Endodermal cell (in vitro differentiated cells): Measurements from ENCODE around the gene KRT27. TPM values are rescaled to one million over a fixed set of nuclear protein-coding genes. Genes with fewer than 3 reads are reported as not detected.

Experiments
- DNase-seq: peaks from one replicate; pipeline ENCODE4 v3.0.0-alpha.2; 2017
- H3K27ac ChIP-seq: 2 replicates; pipeline ENCODE4 v1.5.1; 2013; ENCODE audit warnings: mild to moderate bottlenecking, low read depth, low read length, moderate library complexity
- H3K27me3 ChIP-seq: 2 replicates; pipeline ENCODE4 v1.6.1; 2013; ENCODE audit warnings: mild to moderate bottlenecking, low read length, moderate library complexity; ENCODE audit not compliant: insufficient read depth, control insufficient read depth, poor library complexity, severe bottlenecking
- H3K36me3 ChIP-seq: 2 replicates; pipeline ENCODE4 v1.7.0; 2013; ENCODE audit warnings: mild to moderate bottlenecking, low read length, moderate library complexity; ENCODE audit not compliant: control insufficient read depth, insufficient read depth
- H3K4me1 ChIP-seq: one replicate; pipeline ENCODE4 v1.7.0; 2013; ENCODE audit warnings: low read length; ENCODE audit not compliant: control insufficient read depth, insufficient read depth
- H3K4me3 ChIP-seq: 2 replicates; pipeline ENCODE4 v1.5.1; 2013; ENCODE audit warnings: mild to moderate bottlenecking, low read length, moderate library complexity
- H3K9ac ChIP-seq: 2 replicates; pipeline ENCODE4 v1.6.1; 2013; ENCODE audit warnings: mild to moderate bottlenecking, low read length, moderate library complexity; ENCODE audit not compliant: poor library complexity, severe bottlenecking; ENCODE audit errors: extremely low read depth
- H3K9me3 ChIP-seq: 2 replicates; pipeline ENCODE4 v1.6.1; 2013; ENCODE audit warnings: mild to moderate bottlenecking, low read length, moderate library complexity; ENCODE audit not compliant: control insufficient read depth
- H3K27ac Mint-ChIP-seq: 2 replicates; pipeline ENCODE4 v1.8.0; 2020; ENCODE audit warnings: mixed read lengths
- H3K27me3 Mint-ChIP-seq: 2 replicates; pipeline ENCODE4 v1.8.0; 2021; ENCODE audit warnings: mild to moderate bottlenecking, mixed read lengths; ENCODE audit not compliant: insufficient read depth
- H3K36me3 Mint-ChIP-seq: 2 replicates; pipeline ENCODE4 v1.8.0; 2020; ENCODE audit warnings: low read depth, mixed read lengths
- H3K4me1 Mint-ChIP-seq: 2 replicates; pipeline ENCODE4 v1.8.0; 2020; ENCODE audit warnings: mixed read lengths
- H3K4me3 Mint-ChIP-seq: 2 replicates; pipeline ENCODE4 v1.8.0; 2020; ENCODE audit warnings: mild to moderate bottlenecking, moderate library complexity, mixed read lengths
- H3K9me3 Mint-ChIP-seq: 2 replicates; pipeline ENCODE4 v1.8.0; 2020; ENCODE audit warnings: mild to moderate bottlenecking, mixed read lengths
- WGBS, 2 experiments: methylation state at CpG; one replicate each; pipeline versions ENCODE4 v1.1.5 to v1.1.7; 2013; ENCODE audit warnings: missing lambda C conversion rate in 2 of 2, mixed read lengths in 1 of 2; ENCODE audit not compliant: insufficient coverage in 1 of 2, insufficient read length in 1 of 2; 5-methylcytosine and 5-hydroxymethylcytosine counted together
- total RNA-seq, 2 donors: library from RNA; stranded (reverse); fragmentation: NEBNext Ultra II Directional in 1 of 2; extraction: Animal tissue kit (Norgen Biotek cat#: 25700) in 1 of 2; gene quantifications; 2 replicates in 1 of 2; 3 replicates in 1 of 2; pipeline ENCODE4 v1.2.1, GENCODE V29; 2021
- TF ChIP-seq, protein P1 (sequence below): fragments of 200-600 bp; sonication (generic); conservative IDR thresholded peaks from 2 replicates; pipeline ENCODE4 v1.5.0; 2021; ENCODE audit warnings: antibody characterized with exemption, mild to moderate bottlenecking

KRT27 gene
- total RNA-seq, 2 donors from 2014 or later: not detected

DNA sequence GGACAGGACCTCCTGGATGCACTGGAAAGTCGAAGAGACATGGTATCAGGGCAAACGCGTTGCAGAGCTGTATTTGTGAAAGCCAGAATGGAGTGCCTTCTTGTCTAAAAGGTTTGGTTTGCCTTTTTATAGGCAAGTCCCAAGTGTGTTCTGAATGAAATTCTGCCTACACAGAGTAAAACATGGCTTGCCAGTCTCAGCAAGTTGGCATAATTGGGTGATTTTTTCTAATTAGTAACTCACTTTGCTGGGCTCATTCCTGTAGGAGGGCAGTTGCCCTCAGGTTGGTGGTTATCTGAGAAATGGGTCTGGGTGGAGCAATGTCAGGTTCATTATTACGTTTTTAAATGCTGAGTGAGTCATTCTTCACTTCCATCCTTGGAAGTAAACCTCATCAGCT lies 27.1 kb downstream of the KRT27 start, which contains the start of gene KRT25:
KRT25 (minus strand) TSS at position 101 of the 400 bp plus-strand sequence; CDS start at position 41, 60 bp downstream.
- WGBS, 2 experiments: 83 to 88% methylated on average over 3 to 4 of the region's 4 CpGs
- no peaks in the 10 kb centered on the region for H3K4me1 Mint-ChIP-seq
- Histone ChIP-seq H3K4me1 (no peaks in the 10 kb centered on the region), H3K36me3 (no peaks in the 10 kb centered on the region), H3K27ac (no peak within 1 kb of the TSS), H3K4me3 (no peak within 1 kb of the TSS), H3K27me3 (no peaks in the 10 kb centered on the region), H3K9ac (no peak within 1 kb of the TSS), H3K9me3 (peaks cover 21% of the 10 kb centered on the region)
- TF ChIP-seq, protein P1, sequence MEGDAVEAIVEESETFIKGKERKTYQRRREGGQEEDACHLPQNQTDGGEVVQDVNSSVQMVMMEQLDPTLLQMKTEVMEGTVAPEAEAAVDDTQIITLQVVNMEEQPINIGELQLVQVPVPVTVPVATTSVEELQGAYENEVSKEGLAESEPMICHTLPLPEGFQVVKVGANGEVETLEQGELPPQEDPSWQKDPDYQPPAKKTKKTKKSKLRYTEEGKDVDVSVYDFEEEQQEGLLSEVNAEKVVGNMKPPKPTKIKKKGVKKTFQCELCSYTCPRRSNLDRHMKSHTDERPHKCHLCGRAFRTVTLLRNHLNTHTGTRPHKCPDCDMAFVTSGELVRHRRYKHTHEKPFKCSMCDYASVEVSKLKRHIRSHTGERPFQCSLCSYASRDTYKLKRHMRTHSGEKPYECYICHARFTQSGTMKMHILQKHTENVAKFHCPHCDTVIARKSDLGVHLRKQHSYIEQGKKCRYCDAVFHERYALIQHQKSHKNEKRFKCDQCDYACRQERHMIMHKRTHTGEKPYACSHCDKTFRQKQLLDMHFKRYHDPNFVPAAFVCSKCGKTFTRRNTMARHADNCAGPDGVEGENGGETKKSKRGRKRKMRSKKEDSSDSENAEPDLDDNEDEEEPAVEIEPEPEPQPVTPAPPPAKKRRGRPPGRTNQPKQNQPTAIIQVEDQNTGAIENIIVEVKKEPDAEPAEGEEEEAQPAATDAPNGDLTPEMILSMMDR: no peak
- H3K27me3 Mint-ChIP-seq: peaks cover 15% of the 10 kb centered on the region
- no peaks in the 10 kb centered on the region for H3K36me3 Mint-ChIP-seq
- H3K4me3 Mint-ChIP-seq: no peak within 1 kb of the TSS
- no peak within 1 kb of the TSS for H3K27ac Mint-ChIP-seq
- DNase-seq: no peak
- H3K9me3 Mint-ChIP-seq: peaks cover 18% of the 10 kb centered on the region

DNA sequence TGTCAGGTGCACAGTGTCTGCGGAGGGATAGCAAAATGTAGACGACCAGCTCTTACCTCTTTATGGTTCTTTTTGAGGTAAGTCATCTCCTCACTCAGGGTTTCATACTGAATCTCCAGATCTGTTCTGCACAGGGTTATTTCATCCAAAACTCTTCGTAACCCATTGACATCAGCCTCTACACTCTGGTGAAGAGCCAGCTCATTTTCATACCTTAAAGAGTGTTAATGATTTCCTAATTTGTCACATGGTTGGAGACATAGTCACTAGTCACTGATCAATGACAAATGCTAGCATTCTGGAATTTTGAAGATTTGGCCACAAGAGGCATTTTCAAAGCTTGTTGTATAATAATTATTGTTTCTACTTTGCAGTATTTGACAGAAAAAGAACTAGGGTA lies 28.5 kb downstream of the KRT27 start:
- Histone ChIP-seq H3K27ac (no peak overlapping the region), H3K4me3 (no peak overlapping the region), H3K9me3 (peaks cover 7% of the 10 kb centered on the region), H3K27me3 (no peaks in the 10 kb centered on the region), H3K36me3 (no peaks in the 10 kb centered on the region), H3K9ac (no peak overlapping the region), H3K4me1 (no peaks in the 10 kb centered on the region)
- WGBS, 2 experiments: 93% methylated on average over 3 of the region's 3 CpGs
- H3K4me1 Mint-ChIP-seq: no peaks in the 10 kb centered on the region
- peaks cover 8% of the 10 kb centered on the region for H3K9me3 Mint-ChIP-seq
- DNase-seq: no peak
- no peaks in the 10 kb centered on the region for H3K36me3 Mint-ChIP-seq
- no peak overlapping the region for H3K4me3 Mint-ChIP-seq
- H3K27ac Mint-ChIP-seq: no peak overlapping the region
- peaks cover 15% of the 10 kb centered on the region for H3K27me3 Mint-ChIP-seq
- TF ChIP-seq, protein P1: no peak

DNA sequence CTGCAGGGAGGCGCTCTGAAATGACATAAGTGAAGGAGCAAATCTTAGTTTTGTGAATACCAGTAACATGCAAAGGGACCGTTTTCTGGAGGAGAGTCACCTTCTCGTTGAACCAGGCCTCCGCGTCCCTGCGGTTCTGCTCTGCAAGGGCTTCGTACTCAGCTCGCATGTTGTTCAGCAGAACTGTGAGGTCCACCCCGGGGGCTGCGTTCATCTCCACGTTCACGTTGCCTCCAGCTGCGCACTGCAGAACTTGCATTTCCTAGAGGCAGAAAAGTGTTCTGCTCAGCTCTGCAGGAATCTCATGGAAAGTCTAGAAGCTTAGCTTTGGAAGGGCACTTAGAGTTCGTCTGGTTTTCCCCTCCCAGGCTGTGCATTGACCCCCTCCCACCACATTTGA lies 31.3 kb downstream of the KRT27 start:
- Mint-ChIP-seq H3K27ac (no peak overlapping the region), H3K36me3 (no peaks in the 10 kb centered on the region), H3K9me3 (peaks cover 7% of the 10 kb centered on the region), H3K27me3 (peaks cover 8% of the 10 kb centered on the region), H3K4me1 (no peaks in the 10 kb centered on the region), H3K4me3 (no peak overlapping the region)
- Histone ChIP-seq H3K4me3 (no peak overlapping the region), H3K9me3 (peaks cover 4% of the 10 kb centered on the region), H3K27me3 (no peaks in the 10 kb centered on the region), H3K27ac (no peak overlapping the region), H3K36me3 (no peaks in the 10 kb centered on the region), H3K9ac (no peak overlapping the region), H3K4me1 (no peaks in the 10 kb centered on the region)
- 92 to 95% methylated on average over 8 to 14 of the region's 14 CpGs for WGBS, 2 experiments
- TF ChIP-seq, protein P1: no peak
- no peak for DNase-seq
